Measurements from ENCODE around the gene SMYD3.

GRCh38 chr1:246208105-246208504 is 299.0 kb downstream of the SMYD3 start:
- TF ChIP-seq CTCF (IDR thresholded peaks at IDR 0.05) (no peak), POLR2AphosphoS5 (IDR thresholded peaks at IDR 0.05) (no peak), POLR2A (IDR thresholded peaks at IDR 0.05) (no peak)

Data from gastroesophageal sphincter (tissue), 3 donors.